ENCODE measurements around the gene EGFL8.
"Not testable (repeated sequence)": the region's sequence is repeated elsewhere in the genome, so short reads cannot be mapped to it uniquely, and the experiment has no call there.

EGFL8 gene

GRCh38 chr6:32164295-32164694, at the start of gene EGFL8:
EGFL8 (plus strand) TSS chr6:32164595; CDS start chr6:32166166, 1,571 bp downstream.
- no peak for DNase-seq

GRCh38 chr6:32114796-32115195, 49.6 kb upstream of the EGFL8 start:
- no peak for DNase-seq

- DNase-seq = no peak
Observed at GRCh38 chr6:32115623-32116022, 48.8 kb upstream of the EGFL8 start.

- DNase-seq = no peak
Observed at GRCh38 chr6:32116674-32117073, 47.7 kb upstream of the EGFL8 start.

GRCh38 chr6:32117461-32117860, 46.9 kb upstream of the EGFL8 start:
- DNase-seq = no peak

GRCh38 chr6:32118782-32119628, 45.4 kb upstream of the EGFL8 start:
- DNase-seq = peak; percentile 80

GRCh38 chr6:32120573-32121059, 43.8 kb upstream of the EGFL8 start:
- DNase-seq = no peak

- DNase-seq = no peak
Observed at GRCh38 chr6:32123681-32124080, 40.7 kb upstream of the EGFL8 start.

- no peak for DNase-seq
Observed at GRCh38 chr6:32126880-32127279, 37.5 kb upstream of the EGFL8 start.

- DNase-seq = no peak
Observed at GRCh38 chr6:32127409-32127716, 37.0 kb upstream of the EGFL8 start.

GRCh38 chr6:32127717-32128592, 36.4 kb upstream of the EGFL8 start, which contains the start of gene ATF6B:
ATF6B (minus strand) TSS chr6:32128246; CDS start chr6:32128207, 39 bp downstream.
- peak; percentile 98 for DNase-seq

- DNase-seq = no peak
Observed at GRCh38 chr6:32128751-32129296, 35.6 kb upstream of the EGFL8 start.

GRCh38 chr6:32129297-32130088, 34.9 kb upstream of the EGFL8 start:
- DNase-seq = no peak

GRCh38 chr6:32131439-32131948, 32.9 kb upstream of the EGFL8 start:
- DNase-seq = no peak

- no peak for DNase-seq
Observed at GRCh38 chr6:32132110-32132509, 32.3 kb upstream of the EGFL8 start.

- no peak for DNase-seq
Observed at GRCh38 chr6:32133786-32134185, 30.6 kb upstream of the EGFL8 start.

GRCh38 chr6:32137454-32137853, 26.9 kb upstream of the EGFL8 start:
- DNase-seq = no peak

GRCh38 chr6:32139590-32139989, 24.8 kb upstream of the EGFL8 start:
- no peak for DNase-seq

- DNase-seq = no peak
Observed at GRCh38 chr6:32140420-32141046, 23.9 kb upstream of the EGFL8 start.

GRCh38 chr6:32144238-32144637, 20.2 kb upstream of the EGFL8 start:
- not testable (repeated sequence) for DNase-seq

- no peak for DNase-seq
Observed at GRCh38 chr6:32146287-32146686, 18.1 kb upstream of the EGFL8 start.

GRCh38 chr6:32146687-32147086, 17.7 kb upstream of the EGFL8 start:
- DNase-seq = no peak

All from activated CD4-positive, alpha-beta T cell treated with anti-CD3 and anti-CD28 coated beads for 48 hours (primary cell).